H9 (cell line): ENCODE results near the gene IL17F. TPM values are rescaled to one million over a fixed set of nuclear protein-coding genes. Genes with fewer than 3 reads are reported as not detected.

Source experiments
- DNase-seq: peaks from one replicate; pipeline ENCODE4 v3.0.0-alpha.2; 2017
- H2AFZ ChIP-seq: one replicate; pipeline ENCODE4 v1.6.1; 2013; ENCODE audit warnings: mild to moderate bottlenecking, low read length, control low read depth, moderate library complexity
- H2AK5ac ChIP-seq: 2 replicates; pipeline ENCODE4 v1.6.1; 2013; ENCODE audit warnings: low read length, control low read depth, mixed read lengths; ENCODE audit not compliant: insufficient read length
- H2BK120ac ChIP-seq: one replicate; pipeline ENCODE4 v1.6.1; 2013; ENCODE audit warnings: low read depth, mild to moderate bottlenecking, low read length, control low read depth, inconsistent platforms; ENCODE audit not compliant: poor library complexity, severe bottlenecking
- H2BK12ac ChIP-seq: 2 replicates; pipeline ENCODE4 v1.6.1; 2013; ENCODE audit warnings: low read length, control low read depth, mixed read lengths, low read depth; ENCODE audit not compliant: insufficient read length
- H2BK15ac ChIP-seq: 2 replicates; pipeline ENCODE4 v1.6.1; 2013; ENCODE audit warnings: low read depth, low read length, control low read depth
- H2BK20ac ChIP-seq: one replicate; pipeline ENCODE4 v1.6.1; 2013; ENCODE audit warnings: low read depth, mild to moderate bottlenecking, low read length, control low read depth, inconsistent platforms; ENCODE audit not compliant: poor library complexity, severe bottlenecking
- H2BK5ac ChIP-seq: 2 replicates; pipeline ENCODE4 v1.6.1; 2013; ENCODE audit warnings: low read length, control low read depth, mixed read lengths; ENCODE audit not compliant: insufficient read length
- H3K14ac ChIP-seq: 2 replicates; pipeline ENCODE4 v1.6.1; 2013; ENCODE audit warnings: low read length, control low read depth; ENCODE audit not compliant: insufficient read depth
- H3K18ac ChIP-seq: 2 replicates; pipeline ENCODE4 v1.6.1; 2013; ENCODE audit warnings: low read depth, mild to moderate bottlenecking, mixed read lengths, low read length, control low read depth; ENCODE audit not compliant: insufficient read length
- H3K23ac ChIP-seq: 2 replicates; pipeline ENCODE4 v1.6.1; 2013; ENCODE audit warnings: low read length, control low read depth, mixed read lengths, low read depth; ENCODE audit not compliant: insufficient read length
- H3K23me2 ChIP-seq: 2 replicates; pipeline ENCODE4 v1.6.1; 2013; ENCODE audit warnings: low read depth, mild to moderate bottlenecking, mixed read lengths, low read length, control low read depth; ENCODE audit not compliant: insufficient read length, poor library complexity, severe bottlenecking
- H3K27ac ChIP-seq: 2 replicates; pipeline ENCODE4 v1.5.1; 2013; ENCODE audit warnings: low read length, control low read depth, mixed read lengths, low read depth; ENCODE audit not compliant: insufficient read length
- H3K27me3 ChIP-seq: 2 replicates; pipeline ENCODE4 v1.6.1; 2013; ENCODE audit warnings: low read length, control low read depth, inconsistent platforms; ENCODE audit not compliant: insufficient read depth
- H3K4ac ChIP-seq: 2 replicates; pipeline ENCODE4 v1.6.1; 2013; ENCODE audit warnings: low read depth, mild to moderate bottlenecking, control low read depth, inconsistent platforms, low read length, moderate library complexity
- H3K4me1 ChIP-seq: 2 replicates; pipeline ENCODE4 v1.6.1; 2013; ENCODE audit warnings: low read length, control low read depth, inconsistent platforms; ENCODE audit not compliant: insufficient read depth
- H3K4me2 ChIP-seq: 2 replicates; pipeline ENCODE4 v1.6.1; 2013; ENCODE audit warnings: low read length, control low read depth, mixed read lengths; ENCODE audit not compliant: insufficient read length, insufficient read depth
- H3K56ac ChIP-seq: 2 replicates; pipeline ENCODE4 v1.6.1; 2013; ENCODE audit warnings: low read depth, mild to moderate bottlenecking, mixed read lengths, low read length, control low read depth; ENCODE audit not compliant: insufficient read length
- H3K79me1 ChIP-seq: 2 replicates; pipeline ENCODE4 v1.6.1; 2013; ENCODE audit warnings: low read depth, mild to moderate bottlenecking, moderate library complexity, low read length, control low read depth, inconsistent platforms; ENCODE audit not compliant: insufficient read depth, poor library complexity, severe bottlenecking
- H3K79me2 ChIP-seq: 2 replicates; pipeline ENCODE4 v1.6.1; 2013; ENCODE audit warnings: low read length, control low read depth, inconsistent platforms; ENCODE audit not compliant: insufficient read depth
- H3K9ac ChIP-seq: 2 replicates; pipeline ENCODE4 v1.6.1; 2013; ENCODE audit warnings: low read length, control low read depth, mixed read lengths; ENCODE audit not compliant: insufficient read length; ENCODE audit errors: extremely low read depth
- H3K9me3 ChIP-seq: one replicate; pipeline ENCODE4 v1.6.1; 2013; ENCODE audit warnings: low read depth, low read length, inconsistent platforms; ENCODE audit not compliant: control insufficient read depth
- H3T11ph ChIP-seq: one replicate; pipeline ENCODE4 v1.6.1; 2013; ENCODE audit warnings: mild to moderate bottlenecking, low read length, control low read depth, inconsistent platforms
- H4K20me1 ChIP-seq: one replicate; pipeline ENCODE4 v1.6.1; 2013; ENCODE audit not compliant: control insufficient read depth, insufficient read length, insufficient read depth
- H4K5ac ChIP-seq: 2 replicates; pipeline ENCODE4 v1.6.1; 2013; ENCODE audit warnings: low read depth, mild to moderate bottlenecking, mixed read lengths, low read length, control low read depth; ENCODE audit not compliant: insufficient read length
- H4K8ac ChIP-seq: replicated peaks from 2 replicates; pipeline ENCODE4 v1.6.1; 2013; ENCODE audit warnings: low read length, control low read depth, mixed read lengths, low read depth; ENCODE audit not compliant: insufficient read length
- H4K91ac ChIP-seq: 2 replicates; pipeline ENCODE4 v1.6.1; 2013; ENCODE audit warnings: low read depth, mild to moderate bottlenecking, moderate library complexity, mixed read lengths, low read length, control low read depth; ENCODE audit not compliant: insufficient read length
- H3K27ac Mint-ChIP-seq, 3 experiments: 2 replicates in 2 of 3; 3 replicates in 1 of 3; pipeline ENCODE4 v1.8.0; 2020 to 2021; ENCODE audit warnings: mixed read lengths in 3 of 3, mild to moderate bottlenecking in 1 of 3, moderate library complexity in 1 of 3
- H3K27me3 Mint-ChIP-seq: 2 replicates; pipeline ENCODE4 v1.8.0; 2021; ENCODE audit warnings: low read depth, mild to moderate bottlenecking, moderate library complexity, mixed read lengths
- H3K36me3 Mint-ChIP-seq, 3 experiments: 2 replicates in 2 of 3; 3 replicates in 1 of 3; pipeline ENCODE4 v1.8.0; 2020 to 2021; ENCODE audit warnings: low read depth in 3 of 3, mixed read lengths in 3 of 3; ENCODE audit not compliant: insufficient read depth in 1 of 3
- H3K4me1 Mint-ChIP-seq, 2 experiments: 2 replicates each; pipeline ENCODE4 v1.8.0; 2020; ENCODE audit warnings: mixed read lengths in 2 of 2
- H3K4me3 Mint-ChIP-seq, 2 experiments: 2 replicates in 1 of 2; 3 replicates in 1 of 2; pipeline ENCODE4 v1.8.0; 2020 to 2021; ENCODE audit warnings: mild to moderate bottlenecking in 2 of 2, mixed read lengths in 2 of 2, moderate library complexity in 1 of 2
- H3K9me3 Mint-ChIP-seq, 2 experiments: 2 replicates in 1 of 2; 3 replicates in 1 of 2; pipeline ENCODE4 v1.8.0; 2020; ENCODE audit warnings: mild to moderate bottlenecking in 2 of 2, mixed read lengths in 2 of 2, moderate library complexity in 1 of 2
- CTCF ChIP-seq: fragments of 200-600 bp; sonication (generic); conservative IDR thresholded peaks from 3 replicates; pipeline ENCODE4 v1.8.0; 2021; ENCODE audit warnings: antibody characterized with exemption, mild to moderate bottlenecking
- WGBS: extraction: QIAGEN DNeasy Blood & Tissue Kit; methylation state at CpG from one replicate; pipeline ENCODE4 v1.1.7; 2013; ENCODE audit warnings: missing lambda C conversion rate, low lambda C conversion rate, mixed read lengths; ENCODE audit not compliant: insufficient read length; ENCODE audit errors: extremely low coverage; 5-methylcytosine and 5-hydroxymethylcytosine counted together
- total RNA-seq: library from RNA; stranded (reverse); gene quantifications from 2 replicates; pipeline ENCODE4 v1.2.1, GENCODE V29; 2021

IL17F gene
- total RNA-seq, 1 experiment from 2014 or later = not detected

- Histone ChIP-seq H4K20me1 (no peaks in the 10 kb centered on the region), H3K79me1 (no peaks in the 10 kb centered on the region), H2AK5ac (no peak overlapping the region), H3K9ac (no peak overlapping the region), H3K79me2 (no peaks in the 10 kb centered on the region), H2BK12ac (no peak overlapping the region), H3T11ph (no peak overlapping the region), H3K4me2 (no peak overlapping the region), H3K9me3 (no peaks in the 10 kb centered on the region), H4K91ac (no peak overlapping the region), H3K18ac (no peak overlapping the region), H2BK120ac (no peak overlapping the region), H4K8ac (no peak overlapping the region), H3K23ac (no peak overlapping the region), H3K4me1 (no peaks in the 10 kb centered on the region), H2BK15ac (no peak overlapping the region), H4K5ac (no peak overlapping the region), H2AFZ (no peak overlapping the region), H2BK20ac (no peak overlapping the region), H3K4ac (no peak overlapping the region), H3K27ac (no peak overlapping the region), H3K14ac (no peak overlapping the region), H3K23me2 (no peaks in the 10 kb centered on the region), H3K27me3 (no peaks in the 10 kb centered on the region), H3K56ac (no peak overlapping the region), H2BK5ac (no peak overlapping the region)
- no peak overlapping the region for H3K27ac Mint-ChIP-seq
- H3K36me3 Mint-ChIP-seq = no peaks in the 10 kb centered on the region
- WGBS = no CpG with 5 or more reads among the region's 2 CpGs
- no peak for DNase-seq
- no peak overlapping the region for H3K4me3 Mint-ChIP-seq
- no peaks in the 10 kb centered on the region; the same call in 1 of the 2 replicates for H3K27me3 Mint-ChIP-seq
- no peak for TF ChIP-seq CTCF
- H3K9me3 Mint-ChIP-seq = no peaks in the 10 kb centered on the region
- no peaks in the 10 kb centered on the region for H3K4me1 Mint-ChIP-seq
These were observed 26.5 kb downstream of the IL17F start for GRCh38 chr6:52217761-52218160.
